ENCODE results near the gene GALNTL6. TPM values are rescaled to one million over a fixed set of nuclear protein-coding genes. Genes with fewer than 3 reads are reported as not detected.

The GALNTL6 gene
- total and polyA plus RNA-seq, 2 experiments from 2014 or later = 0.38 to 0.40 TPM

- H3K4me2 ChIP-seq = no peak overlapping the region
- H4K20me1 ChIP-seq (replicated peaks; ENCODE audit: insufficient read depth) = no peaks in the 10 kb centered on the region
- DNase-seq (ENCODE audit: low spot score) (no peak), ATAC-seq (no peak)
- H3K27me3 Mint-ChIP-seq (ENCODE audit: insufficient read depth, low read depth, poor library complexity) = no peaks in the 10 kb centered on the region
- no peaks in the 10 kb centered on the region for H3F3A ChIP-seq (replicated peaks; ENCODE audit: low read depth)
- no peaks in the 10 kb centered on the region for H3K79me2 ChIP-seq (replicated peaks; ENCODE audit: insufficient read depth)
- no peaks in the 10 kb centered on the region for H3K9me2 ChIP-seq (ENCODE audit: insufficient read depth)
- no peak overlapping the region for H3K4me3 ChIP-seq
- H3K27ac Mint-ChIP-seq = no peak overlapping the region
- H2AFZ ChIP-seq = no peak overlapping the region
- H3K36me3 Mint-ChIP-seq (ENCODE audit: low read depth) = no peaks in the 10 kb centered on the region
- no peaks in the 10 kb centered on the region for H3K36me3 ChIP-seq (ENCODE audit: insufficient read depth)
- no peak overlapping the region for H3K27ac ChIP-seq (ENCODE audit: low read depth)
- TF ChIP-seq REST (IDR thresholded peaks at IDR 0.05; ENCODE audit: unreplicated experiment) = no peak
- TF ChIP-seq CREB1 (CRISPR knock-in tag; IDR thresholded peaks at IDR 0.05; ENCODE audit: low read depth) = no peak
- TF ChIP-seq JUNB (IDR thresholded peaks at IDR 0.05; ENCODE audit: unreplicated experiment) = no peak
- TF ChIP-seq ZNF114 (CRISPR knock-in tag; IDR thresholded peaks at IDR 0.05) = no peak
- TF ChIP-seq CTCF (conservative IDR thresholded peaks at IDR 0.05; ENCODE audit: low read depth in 2 of 2) = no peak
- TF ChIP-seq STAT1 (IDR thresholded peaks at IDR 0.05; ENCODE audit: unreplicated experiment) = no peak
- no peak for TF ChIP-seq EZH2 (IDR thresholded peaks at IDR 0.05; ENCODE audit: low read depth, unreplicated experiment)
- TF ChIP-seq EZH2phosphoT487 (IDR thresholded peaks at IDR 0.05; ENCODE audit: unreplicated experiment) = no peak
- no peak for TF ChIP-seq POLR2AphosphoS5 (IDR thresholded peaks at IDR 0.05; ENCODE audit: low read depth)
- no peak for TF ChIP-seq ETS1 (IDR thresholded peaks at IDR 0.05)
- no peak for TF ChIP-seq ZNF331 (CRISPR knock-in tag; IDR thresholded peaks at IDR 0.05; ENCODE audit: low read depth)
- no peaks in the 10 kb centered on the region for H3K9me3 Mint-ChIP-seq
- H3K4me3 Mint-ChIP-seq = no peak overlapping the region
- H3K4me1 ChIP-seq (ENCODE audit: insufficient read depth) = no peaks in the 10 kb centered on the region; the same call in 1 of the 2 replicates
- H3K27me3 ChIP-seq (ENCODE audit: insufficient read depth) = no peaks in the 10 kb centered on the region
- H3K4me1 Mint-ChIP-seq = no peaks in the 10 kb centered on the region; the same call in 2 of the 3 replicates
These were observed 912.4 kb downstream of the GALNTL6 start for GRCh38 chr4:172725581-172725980.
